ENCODE results near the gene NTS.

Gene NTS

DNA sequence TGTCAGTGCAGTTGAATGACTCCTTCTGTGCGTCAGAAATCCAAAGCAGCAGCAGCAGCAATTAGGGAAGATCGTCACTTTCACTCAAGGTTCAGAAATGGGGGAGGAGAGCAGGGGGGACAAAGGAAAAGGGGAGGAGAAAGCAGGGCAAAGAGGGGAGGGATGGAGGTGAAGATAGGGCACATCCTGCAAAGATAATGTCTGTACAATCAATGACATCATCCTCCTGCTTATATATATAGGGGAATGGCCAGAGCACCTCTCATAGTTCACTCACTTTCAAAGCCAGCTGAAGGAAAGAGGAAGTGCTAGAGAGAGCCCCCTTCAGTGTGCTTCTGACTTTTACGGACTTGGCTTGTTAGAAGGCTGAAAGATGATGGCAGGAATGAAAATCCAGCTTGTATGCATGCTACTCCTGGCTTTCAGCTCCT, at the start of gene NTS:
Gene NTS, plus strand, starts transcription at position 265 of the 431 bp plus-strand sequence. Its CDS starts 109 bp downstream, at position 374.
- no peak within 1 kb of the TSS for H3K27ac ChIP-seq (ENCODE audit: extremely low read depth, low read depth, low read length)
- ChIA-PET POLR2A (no interaction called here), CTCF (interaction anchor here (1.0 to 1.2 kb wide), 2 partner anchors 47 to 299 kb away, joined by 3 to 4 read pairs; no protein-coding TSS in a partner anchor)
- TF ChIP-seq ZSCAN4 (tag by site-specific recombination; IDR thresholded peaks at IDR 0.05) (peak; percentile 60), GLIS1 (tag by site-specific recombination; IDR thresholded peaks at IDR 0.05) (no peak), ZNF426 (tag by site-specific recombination; IDR thresholded peaks at IDR 0.05) (no peak), TRIM28 (IDR thresholded peaks at IDR 0.05; ENCODE audit: borderline replicate concordance, low read length) (peak; percentile 59; the same call in 1 of the 2 replicates), ZBTB48 (tag by site-specific recombination; IDR thresholded peaks at IDR 0.05) (peak; percentile 77), ZNF394 (tag by site-specific recombination; IDR thresholded peaks at IDR 0.05; ENCODE audit: borderline replicate concordance) (peak; percentile 28; the same call in 1 of the 2 replicates), ZNF341 (tag by site-specific recombination; IDR thresholded peaks at IDR 0.05; ENCODE audit: low read depth) (no peak), PRDM1 (tag by site-specific recombination; IDR thresholded peaks at IDR 0.05) (peak; percentile 80), ZNF561 (tag by site-specific recombination; IDR thresholded peaks at IDR 0.05; ENCODE audit: borderline replicate concordance) (no peak), ZNF10 (tag by site-specific recombination; IDR thresholded peaks at IDR 0.05) (peak; percentile 15; the same call in 1 of the 2 replicates), ZNF423 (tag by site-specific recombination; IDR thresholded peaks at IDR 0.05) (no peak), SETDB1 (IDR thresholded peaks at IDR 0.05; ENCODE audit: insufficient read length, low read length) (no peak), GLI4 (tag by site-specific recombination; IDR thresholded peaks at IDR 0.05) (no peak), ZNF391 (tag by site-specific recombination; IDR thresholded peaks at IDR 0.05; ENCODE audit: borderline replicate concordance, low read depth) (no peak), ZBTB21 (tag by site-specific recombination; IDR thresholded peaks at IDR 0.05) (peak; percentile 89), MZF1 (tag by site-specific recombination; IDR thresholded peaks at IDR 0.05; ENCODE audit: borderline replicate concordance) (peak; percentile 86), ZNF623 (tag by site-specific recombination; IDR thresholded peaks at IDR 0.05) (no peak), PATZ1 (tag by site-specific recombination; IDR thresholded peaks at IDR 0.05) (peak; percentile 71), ZNF600 (tag by site-specific recombination; IDR thresholded peaks at IDR 0.05) (peak; percentile 77), KLF8 (tag by site-specific recombination; IDR thresholded peaks at IDR 0.05) (0 out of 2 replicates have a peak, but pooled peaks have one; percentile 40), ZBTB17 (tag by site-specific recombination; IDR thresholded peaks at IDR 0.05) (peak; percentile 82), ZNF398 (tag by site-specific recombination; IDR thresholded peaks at IDR 0.05) (peak; percentile 97), ZNF843 (tag by site-specific recombination; IDR thresholded peaks at IDR 0.05) (0 out of 2 replicates have a peak, but pooled peaks have one; percentile 37), ZNF629 (tag by site-specific recombination; IDR thresholded peaks at IDR 0.05) (peak; percentile 90)
- TF ChIP-seq, protein P1, sequence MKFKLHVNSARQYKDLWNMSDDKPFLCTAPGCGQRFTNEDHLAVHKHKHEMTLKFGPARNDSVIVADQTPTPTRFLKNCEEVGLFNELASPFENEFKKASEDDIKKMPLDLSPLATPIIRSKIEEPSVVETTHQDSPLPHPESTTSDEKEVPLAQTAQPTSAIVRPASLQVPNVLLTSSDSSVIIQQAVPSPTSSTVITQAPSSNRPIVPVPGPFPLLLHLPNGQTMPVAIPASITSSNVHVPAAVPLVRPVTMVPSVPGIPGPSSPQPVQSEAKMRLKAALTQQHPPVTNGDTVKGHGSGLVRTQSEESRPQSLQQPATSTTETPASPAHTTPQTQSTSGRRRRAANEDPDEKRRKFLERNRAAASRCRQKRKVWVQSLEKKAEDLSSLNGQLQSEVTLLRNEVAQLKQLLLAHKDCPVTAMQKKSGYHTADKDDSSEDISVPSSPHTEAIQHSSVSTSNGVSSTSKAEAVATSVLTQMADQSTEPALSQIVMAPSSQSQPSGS (tag by site-specific recombination; IDR thresholded peaks at IDR 0.05; ENCODE audit: low read depth): peak; percentile 96
- TF ChIP-seq, protein P2, sequence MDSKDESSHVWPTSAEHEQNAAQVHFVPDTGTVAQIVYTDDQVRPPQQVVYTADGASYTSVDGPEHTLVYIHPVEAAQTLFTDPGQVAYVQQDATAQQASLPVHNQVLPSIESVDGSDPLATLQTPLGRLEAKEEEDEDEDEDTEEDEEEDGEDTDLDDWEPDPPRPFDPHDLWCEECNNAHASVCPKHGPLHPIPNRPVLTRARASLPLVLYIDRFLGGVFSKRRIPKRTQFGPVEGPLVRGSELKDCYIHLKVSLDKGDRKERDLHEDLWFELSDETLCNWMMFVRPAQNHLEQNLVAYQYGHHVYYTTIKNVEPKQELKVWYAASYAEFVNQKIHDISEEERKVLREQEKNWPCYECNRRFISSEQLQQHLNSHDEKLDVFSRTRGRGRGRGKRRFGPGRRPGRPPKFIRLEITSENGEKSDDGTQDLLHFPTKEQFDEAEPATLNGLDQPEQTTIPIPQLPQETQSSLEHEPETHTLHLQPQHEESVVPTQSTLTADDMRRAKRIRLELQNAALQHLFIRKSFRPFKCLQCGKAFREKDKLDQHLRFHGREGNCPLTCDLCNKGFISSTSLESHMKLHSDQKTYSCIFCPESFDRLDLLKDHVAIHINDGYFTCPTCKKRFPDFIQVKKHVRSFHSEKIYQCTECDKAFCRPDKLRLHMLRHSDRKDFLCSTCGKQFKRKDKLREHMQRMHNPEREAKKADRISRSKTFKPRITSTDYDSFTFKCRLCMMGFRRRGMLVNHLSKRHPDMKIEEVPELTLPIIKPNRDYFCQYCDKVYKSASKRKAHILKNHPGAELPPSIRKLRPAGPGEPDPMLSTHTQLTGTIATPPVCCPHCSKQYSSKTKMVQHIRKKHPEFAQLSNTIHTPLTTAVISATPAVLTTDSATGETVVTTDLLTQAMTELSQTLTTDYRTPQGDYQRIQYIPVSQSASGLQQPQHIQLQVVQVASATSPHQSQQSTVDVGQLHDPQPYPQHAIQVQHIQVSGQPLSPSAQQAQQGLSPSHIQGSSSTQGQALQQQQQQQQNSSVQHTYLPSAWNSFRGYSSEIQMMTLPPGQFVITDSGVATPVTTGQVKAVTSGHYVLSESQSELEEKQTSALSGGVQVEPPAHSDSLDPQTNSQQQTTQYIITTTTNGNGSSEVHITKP (tag by site-specific recombination; IDR thresholded peaks at IDR 0.05): peak; percentile 87
- TF ChIP-seq, protein P3, sequence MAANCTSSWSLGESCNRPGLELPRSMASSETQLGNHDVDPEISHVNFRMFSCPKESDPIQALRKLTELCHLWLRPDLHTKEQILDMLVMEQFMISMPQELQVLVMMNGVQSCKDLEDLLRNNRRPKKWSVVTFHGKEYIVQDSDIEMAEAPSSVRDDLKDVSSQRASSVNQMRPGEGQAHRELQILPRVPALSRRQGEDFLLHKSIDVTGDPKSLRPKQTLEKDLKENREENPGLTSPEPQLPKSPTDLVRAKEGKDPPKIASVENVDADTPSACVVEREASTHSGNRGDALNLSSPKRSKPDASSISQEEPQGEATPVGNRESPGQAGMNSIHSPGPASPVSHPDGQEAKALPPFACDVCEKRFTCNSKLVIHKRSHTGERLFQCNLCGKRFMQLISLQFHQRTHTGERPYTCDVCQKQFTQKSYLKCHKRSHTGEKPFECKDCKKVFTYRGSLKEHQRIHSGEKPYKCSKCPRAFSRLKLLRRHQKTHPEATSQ (tag by site-specific recombination; IDR thresholded peaks at IDR 0.05): no peak

More for the DNA sequence above, at the start of gene NTS:
- H3K4me3 ChIP-seq (ENCODE audit: low read depth, low read length): no peak within 1 kb of the TSS; the same call in 1 of the 2 replicates
- H3K9me3 ChIP-seq (ENCODE audit: control insufficient read depth, insufficient read depth, low read depth, low read length): no peaks in the 10 kb centered on the region
- H3K4me1 ChIP-seq (ENCODE audit: control insufficient read depth, insufficient read depth, low read length): no peaks in the 10 kb centered on the region
- no peaks in the 10 kb centered on the region for H3K36me3 ChIP-seq (ENCODE audit: control insufficient read depth in 2 of 2, insufficient read depth in 1 of 2, low read length in 2 of 2)
